Endodermal cell (in vitro differentiated cells): ENCODE data around the gene PSENEN. TPM values are rescaled to one million over a fixed set of nuclear protein-coding genes. Genes with fewer than 3 reads are reported as not detected.

Experiments used
- DNase-seq: peaks from one replicate; pipeline ENCODE4 v3.0.0-alpha.2; 2017
- H3K27ac ChIP-seq: 2 replicates; pipeline ENCODE4 v1.5.1; 2013; ENCODE audit warnings: mild to moderate bottlenecking, low read depth, low read length, moderate library complexity
- H3K27me3 ChIP-seq: 2 replicates; pipeline ENCODE4 v1.6.1; 2013; ENCODE audit warnings: mild to moderate bottlenecking, low read length, moderate library complexity; ENCODE audit not compliant: insufficient read depth, control insufficient read depth, poor library complexity, severe bottlenecking
- H3K36me3 ChIP-seq: 2 replicates; pipeline ENCODE4 v1.7.0; 2013; ENCODE audit warnings: mild to moderate bottlenecking, low read length, moderate library complexity; ENCODE audit not compliant: control insufficient read depth, insufficient read depth
- H3K4me1 ChIP-seq: one replicate; pipeline ENCODE4 v1.7.0; 2013; ENCODE audit warnings: low read length; ENCODE audit not compliant: control insufficient read depth, insufficient read depth
- H3K4me3 ChIP-seq: 2 replicates; pipeline ENCODE4 v1.5.1; 2013; ENCODE audit warnings: mild to moderate bottlenecking, low read length, moderate library complexity
- H3K9ac ChIP-seq: 2 replicates; pipeline ENCODE4 v1.6.1; 2013; ENCODE audit warnings: mild to moderate bottlenecking, low read length, moderate library complexity; ENCODE audit not compliant: poor library complexity, severe bottlenecking; ENCODE audit errors: extremely low read depth
- H3K9me3 ChIP-seq: 2 replicates; pipeline ENCODE4 v1.6.1; 2013; ENCODE audit warnings: mild to moderate bottlenecking, low read length, moderate library complexity; ENCODE audit not compliant: control insufficient read depth
- H3K27ac Mint-ChIP-seq: 2 replicates; pipeline ENCODE4 v1.8.0; 2020; ENCODE audit warnings: mixed read lengths
- H3K27me3 Mint-ChIP-seq: 2 replicates; pipeline ENCODE4 v1.8.0; 2021; ENCODE audit warnings: mild to moderate bottlenecking, mixed read lengths; ENCODE audit not compliant: insufficient read depth
- H3K36me3 Mint-ChIP-seq: 2 replicates; pipeline ENCODE4 v1.8.0; 2020; ENCODE audit warnings: low read depth, mixed read lengths
- H3K4me1 Mint-ChIP-seq: 2 replicates; pipeline ENCODE4 v1.8.0; 2020; ENCODE audit warnings: mixed read lengths
- H3K4me3 Mint-ChIP-seq: 2 replicates; pipeline ENCODE4 v1.8.0; 2020; ENCODE audit warnings: mild to moderate bottlenecking, moderate library complexity, mixed read lengths
- H3K9me3 Mint-ChIP-seq: 2 replicates; pipeline ENCODE4 v1.8.0; 2020; ENCODE audit warnings: mild to moderate bottlenecking, mixed read lengths
- WGBS, 2 experiments: methylation state at CpG; one replicate each; pipeline versions ENCODE4 v1.1.5 to v1.1.7; 2013; ENCODE audit warnings: missing lambda C conversion rate in 2 of 2, mixed read lengths in 1 of 2; ENCODE audit not compliant: insufficient coverage in 1 of 2, insufficient read length in 1 of 2; 5-methylcytosine and 5-hydroxymethylcytosine counted together
- total RNA-seq, 2 donors: library from RNA; stranded (reverse); fragmentation: NEBNext Ultra II Directional in 1 of 2; extraction: Animal tissue kit (Norgen Biotek cat#: 25700) in 1 of 2; gene quantifications; 2 replicates in 1 of 2; 3 replicates in 1 of 2; pipeline ENCODE4 v1.2.1, GENCODE V29; 2021
- TF ChIP-seq, protein P1 (sequence below): fragments of 200-600 bp; sonication (generic); conservative IDR thresholded peaks from 2 replicates; pipeline ENCODE4 v1.5.0; 2021; ENCODE audit warnings: antibody characterized with exemption, mild to moderate bottlenecking

The PSENEN gene
- total RNA-seq, 2 donors from 2014 or later: 101 to 109 TPM

DNA sequence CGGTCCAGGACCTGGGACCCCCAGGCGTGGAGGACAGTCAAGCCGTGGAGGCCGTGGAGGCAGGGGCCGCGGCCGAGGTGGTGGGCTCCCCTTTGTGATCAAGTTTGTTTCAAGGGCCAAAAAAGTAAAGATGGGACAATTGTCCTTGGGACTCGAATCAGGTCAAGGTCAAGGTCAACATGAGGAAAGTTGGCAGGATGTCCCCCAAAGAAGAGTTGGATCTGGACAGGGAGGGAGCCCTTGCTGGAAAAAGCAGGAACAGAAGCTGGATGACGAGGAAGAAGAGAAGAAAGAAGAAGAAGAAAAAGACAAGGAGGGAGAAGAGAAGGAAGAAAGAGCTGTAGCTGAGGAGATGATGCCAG is 25.3 kb upstream of the PSENEN start:
- H3K27ac ChIP-seq: no peak overlapping the region

GRCh38 chr19:35720648-35721047 is 24.8 kb upstream of the PSENEN start:
- WGBS, 2 experiments: 96 to 100% methylated on average over 6 to 17 of the region's 17 CpGs
- DNase-seq: no peak
- Histone ChIP-seq H3K9me3 (no peaks in the 10 kb centered on the region), H3K36me3 (peaks cover 36% of the 10 kb centered on the region), H3K4me1 (peaks cover 10% of the 10 kb centered on the region), H3K9ac (no peak overlapping the region), H3K4me3 (no peak overlapping the region), H3K27me3 (no peaks in the 10 kb centered on the region), H3K27ac (no peak overlapping the region)
- Mint-ChIP-seq H3K27ac (no peak overlapping the region), H3K36me3 (peaks cover 46% of the 10 kb centered on the region), H3K27me3 (no peaks in the 10 kb centered on the region), H3K9me3 (no peaks in the 10 kb centered on the region), H3K4me3 (no peak overlapping the region), H3K4me1 (peaks cover 15% of the 10 kb centered on the region)
- TF ChIP-seq, protein P1, sequence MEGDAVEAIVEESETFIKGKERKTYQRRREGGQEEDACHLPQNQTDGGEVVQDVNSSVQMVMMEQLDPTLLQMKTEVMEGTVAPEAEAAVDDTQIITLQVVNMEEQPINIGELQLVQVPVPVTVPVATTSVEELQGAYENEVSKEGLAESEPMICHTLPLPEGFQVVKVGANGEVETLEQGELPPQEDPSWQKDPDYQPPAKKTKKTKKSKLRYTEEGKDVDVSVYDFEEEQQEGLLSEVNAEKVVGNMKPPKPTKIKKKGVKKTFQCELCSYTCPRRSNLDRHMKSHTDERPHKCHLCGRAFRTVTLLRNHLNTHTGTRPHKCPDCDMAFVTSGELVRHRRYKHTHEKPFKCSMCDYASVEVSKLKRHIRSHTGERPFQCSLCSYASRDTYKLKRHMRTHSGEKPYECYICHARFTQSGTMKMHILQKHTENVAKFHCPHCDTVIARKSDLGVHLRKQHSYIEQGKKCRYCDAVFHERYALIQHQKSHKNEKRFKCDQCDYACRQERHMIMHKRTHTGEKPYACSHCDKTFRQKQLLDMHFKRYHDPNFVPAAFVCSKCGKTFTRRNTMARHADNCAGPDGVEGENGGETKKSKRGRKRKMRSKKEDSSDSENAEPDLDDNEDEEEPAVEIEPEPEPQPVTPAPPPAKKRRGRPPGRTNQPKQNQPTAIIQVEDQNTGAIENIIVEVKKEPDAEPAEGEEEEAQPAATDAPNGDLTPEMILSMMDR: no peak

More for the DNA sequence above, 25.3 kb upstream of the PSENEN start:
- Histone ChIP-seq H3K4me1 (peaks cover 13% of the 10 kb centered on the region), H3K9ac (no peak overlapping the region), H3K27me3 (no peaks in the 10 kb centered on the region), H3K36me3 (peaks cover 31% of the 10 kb centered on the region), H3K9me3 (no peaks in the 10 kb centered on the region), H3K4me3 (no peak overlapping the region)
- no peak for DNase-seq
- TF ChIP-seq, protein P1: no peak
- Mint-ChIP-seq H3K4me1 (peaks cover 18% of the 10 kb centered on the region), H3K4me3 (no peak overlapping the region), H3K36me3 (peaks cover 41% of the 10 kb centered on the region), H3K27me3 (no peaks in the 10 kb centered on the region), H3K27ac (no peak overlapping the region), H3K9me3 (no peaks in the 10 kb centered on the region)
- WGBS, 2 experiments: 92 to 94% methylated on average over 8 to 9 of the region's 9 CpGs

- no peak overlapping the region for H3K9ac ChIP-seq
- WGBS, 2 experiments: 96 to 100% methylated on average over 12 to 16 of the region's 16 CpGs
- TF ChIP-seq, protein P1: no peak
- peaks cover 43% of the 10 kb centered on the region for H3K36me3 ChIP-seq
- H3K9me3 Mint-ChIP-seq: no peaks in the 10 kb centered on the region
- no peak overlapping the region for H3K4me3 Mint-ChIP-seq
- H3K27ac ChIP-seq: no peak overlapping the region
- no peaks in the 10 kb centered on the region for H3K27me3 Mint-ChIP-seq
- no peak overlapping the region for H3K4me3 ChIP-seq
- DNase-seq: no peak
- peaks cover 53% of the 10 kb centered on the region for H3K36me3 Mint-ChIP-seq
- H3K27me3 ChIP-seq: no peaks in the 10 kb centered on the region
- peaks cover 7% of the 10 kb centered on the region for H3K4me1 ChIP-seq
- H3K9me3 ChIP-seq: no peaks in the 10 kb centered on the region
- H3K27ac Mint-ChIP-seq: no peak overlapping the region
- peaks cover 8% of the 10 kb centered on the region for H3K4me1 Mint-ChIP-seq
These were observed 24.1 kb upstream of the PSENEN start for GRCh38 chr19:35721374-35721773.
